ENCODE measurements around the gene ABCA8.

Gene ABCA8

DNA sequence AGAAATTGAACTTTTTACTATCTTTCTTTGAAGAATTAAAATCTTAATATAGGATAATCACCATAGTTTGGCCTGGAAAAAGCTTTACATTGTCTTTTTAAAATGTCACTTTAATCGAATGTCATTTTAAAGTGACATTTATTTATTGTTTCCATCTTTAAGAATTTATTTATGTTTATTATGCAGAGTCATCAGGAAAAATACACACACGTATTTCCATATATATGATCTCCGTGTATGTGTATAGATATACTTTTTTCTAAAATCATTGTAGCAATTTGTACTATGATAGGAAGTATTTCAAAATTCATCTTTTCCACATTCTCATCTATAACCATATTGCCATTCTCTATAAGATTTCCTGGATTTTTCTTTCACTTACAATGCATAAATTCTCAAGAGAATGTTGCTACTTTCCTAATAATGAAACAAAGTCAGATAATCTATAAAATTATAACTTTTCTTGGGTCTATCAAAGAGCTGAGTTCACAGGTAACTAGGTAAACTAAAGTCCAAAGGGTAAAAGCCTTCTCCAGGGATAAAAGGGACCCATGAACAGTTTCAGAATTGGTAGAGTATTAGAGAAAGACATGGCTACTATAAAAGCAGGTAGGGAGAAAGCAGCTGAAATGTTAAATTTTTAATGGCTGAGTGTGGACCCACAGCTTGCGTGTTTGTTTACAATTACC is 11.9 kb downstream of the ABCA8 start:
- no peak for DNase-seq (ENCODE audit: low spot score)

GRCh38 chr17:68942389-68942788 is 12.8 kb downstream of the ABCA8 start:
- no peak for DNase-seq (ENCODE audit: low spot score)

DNA sequence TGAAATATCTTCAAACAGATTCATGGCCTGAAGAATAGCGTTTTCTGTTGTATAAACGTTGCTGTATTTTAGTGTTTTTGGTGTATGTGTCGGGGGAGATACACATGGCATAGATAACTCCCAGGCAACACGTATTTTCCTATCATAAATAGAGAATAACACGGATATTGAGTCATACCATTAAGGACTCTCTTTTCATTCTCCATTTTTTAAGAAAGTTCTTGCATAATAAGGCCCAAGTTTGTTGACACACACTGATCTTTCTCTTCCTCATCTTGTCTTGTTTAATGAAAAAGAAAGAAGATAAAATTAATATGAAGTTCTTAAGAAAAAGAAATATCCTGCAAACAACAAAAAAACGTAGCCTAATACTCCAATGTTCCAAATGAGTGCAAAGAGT is 13.4 kb downstream of the ABCA8 start:
- no peak for DNase-seq (ENCODE audit: low spot score)

DNA sequence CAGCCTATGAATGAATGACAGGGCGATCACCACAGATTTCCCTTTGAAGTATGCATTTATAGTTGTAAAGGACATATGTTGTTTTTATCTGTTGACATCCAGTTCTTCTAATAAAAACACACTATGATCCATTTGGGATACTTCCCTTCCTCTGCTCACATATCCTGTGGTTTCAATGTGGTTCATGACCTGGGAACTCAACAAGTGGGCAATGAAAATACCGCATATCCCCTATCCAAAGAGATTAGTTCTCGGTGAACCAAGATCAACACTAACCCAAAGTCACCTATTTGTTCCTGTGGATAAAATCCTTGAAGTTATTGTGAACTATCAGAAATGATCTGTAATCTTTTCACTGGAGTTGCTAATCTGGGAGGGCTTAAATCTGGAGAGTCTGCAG is 16.0 kb downstream of the ABCA8 start:
- no peak for DNase-seq (ENCODE audit: low spot score)

- DNase-seq (ENCODE audit: low spot score): no peak
Observed at GRCh38 chr17:68937890-68938514, 17.2 kb downstream of the ABCA8 start.

- no peak for DNase-seq (ENCODE audit: low spot score)
Observed at GRCh38 chr17:68927516-68927915, 27.7 kb downstream of the ABCA8 start.

- no peak for DNase-seq (ENCODE audit: low spot score)
Observed at GRCh38 chr17:68924793-68925720, 30.1 kb downstream of the ABCA8 start.

- no peak for DNase-seq (ENCODE audit: low spot score)
Observed at GRCh38 chr17:68910789-68911431, 44.3 kb downstream of the ABCA8 start.

DNA sequence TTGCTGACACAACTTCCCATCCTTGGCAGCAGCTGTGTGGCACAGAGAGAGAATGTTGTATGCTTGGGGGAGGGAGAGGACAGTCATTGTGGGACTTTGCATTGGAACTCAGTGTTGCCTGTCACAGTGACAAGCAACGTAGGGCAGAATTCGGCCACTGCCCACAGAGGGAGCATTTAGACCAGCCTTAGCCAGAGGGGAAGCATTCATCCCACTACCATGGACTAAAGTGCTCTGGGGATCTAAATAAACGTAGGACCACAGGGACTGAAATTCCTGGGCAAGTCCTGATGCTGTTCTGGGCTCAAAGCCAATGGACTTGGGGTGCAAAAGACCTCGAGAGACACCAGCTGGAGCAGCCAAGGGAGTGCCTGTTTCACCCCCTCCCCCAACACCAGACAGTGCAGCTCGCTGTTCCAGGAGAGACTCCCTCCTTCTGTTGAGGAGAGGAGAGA is 44.9 kb downstream of the ABCA8 start:
- DNase-seq (ENCODE audit: low spot score): no peak

- DNase-seq (ENCODE audit: low spot score): peak; percentile 69
Observed at GRCh38 chr17:68909066-68909465, 46.1 kb downstream of the ABCA8 start.

DNA sequence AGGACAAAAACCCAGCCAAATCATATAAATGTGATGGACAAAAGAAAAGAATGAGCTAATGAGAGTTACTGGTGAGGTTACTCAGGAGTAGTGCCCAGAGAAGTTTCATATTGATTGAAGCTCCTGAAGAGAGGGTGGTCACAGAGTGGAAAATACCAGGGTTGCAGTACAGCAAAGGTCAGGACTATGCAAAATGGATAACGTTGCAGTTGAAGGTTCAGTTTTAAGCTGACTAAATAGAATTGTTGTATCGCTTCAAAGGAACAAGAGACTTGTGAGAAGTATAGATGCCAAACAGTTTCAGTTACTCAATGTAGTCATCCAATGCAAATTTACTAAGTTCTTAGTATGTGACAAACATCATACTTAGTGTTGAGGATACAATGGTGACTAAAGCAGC is 47.1 kb downstream of the ABCA8 start:
- no peak for DNase-seq (ENCODE audit: low spot score)

GRCh38 chr17:68906638-68907037 is 48.6 kb downstream of the ABCA8 start:
- no peak for DNase-seq (ENCODE audit: low spot score)

DNA sequence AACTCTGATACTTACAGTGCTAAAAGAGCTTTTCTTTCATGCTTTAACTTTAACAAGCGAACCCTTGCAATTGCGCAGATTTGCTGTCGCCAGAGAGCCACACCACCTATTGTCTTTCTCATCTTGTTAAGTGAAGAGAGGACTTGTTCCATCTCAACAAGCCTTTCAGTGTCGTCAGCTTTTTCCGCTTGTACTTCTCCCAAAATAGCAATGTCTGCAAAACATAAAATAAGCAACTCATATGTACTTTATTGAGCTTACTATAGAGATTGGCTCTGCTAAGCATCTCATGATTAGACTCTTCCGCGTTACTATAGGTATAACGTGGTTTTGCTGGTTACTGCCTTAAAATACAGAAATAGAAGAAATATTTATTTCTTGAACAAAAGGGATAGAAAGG is 51.9 kb downstream of the ABCA8 start:
- no peak for DNase-seq (ENCODE audit: low spot score)

- DNase-seq (ENCODE audit: low spot score): no peak
Observed at GRCh38 chr17:68897557-68897956, 57.6 kb downstream of the ABCA8 start.

GRCh38 chr17:68892658-68893057 is 62.5 kb downstream of the ABCA8 start:
- no peak for DNase-seq (ENCODE audit: low spot score)

- no peak for DNase-seq (ENCODE audit: low spot score)
Observed at GRCh38 chr17:68892193-68892592, 63.0 kb downstream of the ABCA8 start.

- no peak for DNase-seq (ENCODE audit: low spot score)
Observed at GRCh38 chr17:68886401-68886800, 68.8 kb downstream of the ABCA8 start.

GRCh38 chr17:68884888-68885287 is 70.3 kb downstream of the ABCA8 start:
- no peak for DNase-seq (ENCODE audit: low spot score)

DNA sequence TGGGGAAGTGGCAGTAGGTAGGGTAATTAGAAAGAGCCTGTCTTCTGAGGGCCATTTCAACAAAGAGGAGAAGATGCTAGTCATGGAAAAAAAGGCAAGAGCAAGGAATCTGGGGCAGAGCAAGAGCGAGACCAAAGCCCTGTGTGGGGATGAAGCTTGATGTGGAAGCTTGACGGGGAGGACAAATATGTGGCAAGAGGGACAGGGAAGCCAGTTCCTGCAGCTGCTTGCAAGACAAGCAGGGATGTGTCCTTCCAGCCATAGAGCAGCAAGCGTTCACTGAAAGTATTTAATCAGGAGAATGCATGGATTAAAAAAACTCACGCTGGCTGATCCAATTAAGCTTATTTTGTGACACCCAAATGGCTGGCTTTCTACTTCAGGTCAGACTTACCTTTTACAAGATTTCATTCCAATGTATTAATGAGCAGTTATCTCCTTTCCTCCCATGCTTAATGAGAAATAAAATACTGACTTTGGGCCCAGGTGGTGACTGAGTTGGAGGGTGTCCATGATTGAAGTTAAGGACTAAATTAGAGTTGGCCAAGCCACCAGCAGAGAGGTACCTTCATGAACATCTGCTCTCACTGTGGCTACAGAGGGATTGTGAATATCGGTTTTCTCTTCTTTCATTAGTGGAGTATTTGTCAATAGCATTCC is 76.8 kb downstream of the ABCA8 start:
- no peak for DNase-seq (ENCODE audit: low spot score)

GRCh38 chr17:68871447-68871846 is 83.7 kb downstream of the ABCA8 start:
- no peak for DNase-seq (ENCODE audit: low spot score)

DNA sequence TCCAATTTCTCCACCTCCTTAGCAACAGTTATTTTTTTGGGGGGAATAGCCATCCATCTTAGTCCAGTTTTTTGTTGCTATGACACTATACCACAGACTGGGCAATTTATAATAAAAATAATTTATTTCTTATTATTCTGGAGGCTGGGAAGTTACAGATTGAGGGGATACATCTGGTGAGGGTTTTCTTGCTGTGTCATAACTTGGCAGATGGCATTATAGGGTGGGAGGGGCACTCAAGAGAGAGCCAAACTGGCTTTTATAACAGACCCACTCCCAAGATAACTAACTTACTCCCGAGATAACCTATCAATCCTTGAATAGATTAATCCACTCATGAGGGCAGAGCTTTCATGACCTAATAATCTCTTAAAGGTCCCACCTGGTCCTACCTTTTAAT is 84.2 kb downstream of the ABCA8 start:
- no peak for DNase-seq (ENCODE audit: low spot score)

Measured in AG08396 (cell line).